A549 treated with GW870086 at 1 μM for 4 hours (cell line): ENCODE measurements around the gene RETREG3. TPM values are rescaled to one million over a fixed set of nuclear protein-coding genes. Genes with fewer than 3 reads are reported as not detected.

ENCODE experiments used
- total RNA-seq: library from RNA; stranded (reverse); fragments of 200-300 nt; extraction: Qiagen RNA extraction; gene quantifications from 5 replicates; pipeline ENCODE4 v1.2.3, GENCODE V29; 2022; ENCODE audit warnings: low read depth

The RETREG3 gene, protein sequence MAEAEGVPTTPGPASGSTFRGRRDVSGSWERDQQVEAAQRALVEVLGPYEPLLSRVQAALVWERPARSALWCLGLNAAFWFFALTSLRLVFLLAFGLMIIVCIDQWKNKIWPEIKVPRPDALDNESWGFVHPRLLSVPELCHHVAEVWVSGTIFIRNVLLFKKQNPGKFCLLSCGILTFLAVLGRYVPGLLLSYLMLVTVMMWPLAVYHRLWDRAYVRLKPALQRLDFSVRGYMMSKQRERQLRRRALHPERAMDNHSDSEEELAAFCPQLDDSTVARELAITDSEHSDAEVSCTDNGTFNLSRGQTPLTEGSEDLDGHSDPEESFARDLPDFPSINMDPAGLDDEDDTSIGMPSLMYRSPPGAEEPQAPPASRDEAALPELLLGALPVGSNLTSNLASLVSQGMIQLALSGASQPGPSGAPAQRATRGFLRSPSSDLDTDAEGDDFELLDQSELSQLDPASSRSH
- 24.4 to 27.7 TPM (median 26.4 TPM) in 5 replicates for total RNA-seq

DNA sequence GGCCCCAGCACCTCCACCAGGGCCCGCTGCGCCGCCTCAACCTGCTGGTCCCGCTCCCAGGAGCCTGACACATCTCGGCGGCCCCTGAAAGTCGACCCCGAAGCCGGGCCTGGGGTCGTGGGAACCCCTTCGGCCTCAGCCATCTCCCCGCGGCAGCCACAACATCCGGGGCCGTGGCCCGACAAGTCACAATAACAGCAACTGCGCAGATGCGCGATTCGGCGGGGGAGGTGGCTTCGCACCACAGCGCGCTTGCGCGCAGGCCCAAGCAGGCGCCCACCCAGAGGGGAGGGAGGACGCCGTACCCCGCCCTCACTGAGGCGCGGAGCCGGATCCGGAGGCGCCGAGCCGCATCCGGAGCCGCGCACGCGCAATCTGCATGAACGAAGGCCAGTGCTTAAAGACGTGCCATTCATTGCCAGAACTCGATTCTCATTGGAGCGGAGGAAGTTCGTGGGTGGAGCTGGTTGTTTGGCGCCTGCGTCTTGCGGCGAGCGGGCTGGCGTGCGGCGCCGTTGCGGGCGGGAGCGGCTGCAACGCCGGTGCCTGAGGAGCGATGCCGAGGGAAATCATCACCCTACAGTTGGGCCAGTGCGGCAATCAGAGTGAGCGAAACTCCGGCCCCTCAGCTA, at the start of gene RETREG3, which contains the start of gene TUBG1:
RETREG3 (minus strand) TSS at position 193 of the 632 bp plus-strand sequence; CDS start at position 143, 50 bp downstream.
TUBG1 (plus strand) TSS at position 502 of the 632 bp plus-strand sequence; CDS start at position 557, 55 bp downstream.

DNA sequence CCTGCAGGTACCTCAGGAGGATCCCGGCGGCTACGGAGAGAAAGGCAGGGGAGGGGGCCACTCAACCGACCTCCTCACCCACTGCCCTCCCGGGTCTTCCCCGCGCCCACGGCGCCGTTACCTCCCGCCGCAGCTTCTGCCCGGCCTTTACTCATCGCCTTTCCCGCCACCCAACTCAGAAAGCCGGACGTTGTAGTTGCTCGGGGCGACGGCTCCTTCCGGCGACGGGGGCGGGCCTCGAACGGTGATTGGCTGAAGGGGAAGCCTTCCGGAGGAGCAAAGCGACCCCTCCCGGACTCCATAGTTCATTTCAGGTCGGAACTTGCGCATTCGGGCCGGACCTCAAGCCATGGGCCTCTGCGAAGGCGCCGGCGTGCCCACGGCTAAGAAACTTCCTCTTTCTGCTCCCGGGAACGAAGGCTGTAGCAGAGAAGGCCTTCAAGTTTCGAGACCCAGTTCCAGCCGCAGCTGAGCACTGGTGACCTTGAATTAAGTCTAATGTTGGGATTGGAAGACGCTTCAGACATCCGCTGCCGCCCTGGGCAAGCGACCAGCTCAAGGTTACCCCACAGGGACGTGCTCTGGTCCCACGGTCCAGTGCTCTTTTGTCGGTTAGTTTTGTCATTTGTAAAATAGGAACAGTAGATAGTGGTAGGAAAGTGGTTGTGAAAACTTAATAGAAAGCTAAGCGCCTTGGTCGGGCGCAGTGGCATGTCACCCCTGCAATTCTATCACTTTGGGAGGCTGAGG, 31.5 kb downstream of the RETREG3 start, which contains the start of gene PSMC3IP:
PSMC3IP (minus strand) TSS at position 198 of the 750 bp plus-strand sequence; CDS start at position 155, 43 bp downstream.

DNA sequence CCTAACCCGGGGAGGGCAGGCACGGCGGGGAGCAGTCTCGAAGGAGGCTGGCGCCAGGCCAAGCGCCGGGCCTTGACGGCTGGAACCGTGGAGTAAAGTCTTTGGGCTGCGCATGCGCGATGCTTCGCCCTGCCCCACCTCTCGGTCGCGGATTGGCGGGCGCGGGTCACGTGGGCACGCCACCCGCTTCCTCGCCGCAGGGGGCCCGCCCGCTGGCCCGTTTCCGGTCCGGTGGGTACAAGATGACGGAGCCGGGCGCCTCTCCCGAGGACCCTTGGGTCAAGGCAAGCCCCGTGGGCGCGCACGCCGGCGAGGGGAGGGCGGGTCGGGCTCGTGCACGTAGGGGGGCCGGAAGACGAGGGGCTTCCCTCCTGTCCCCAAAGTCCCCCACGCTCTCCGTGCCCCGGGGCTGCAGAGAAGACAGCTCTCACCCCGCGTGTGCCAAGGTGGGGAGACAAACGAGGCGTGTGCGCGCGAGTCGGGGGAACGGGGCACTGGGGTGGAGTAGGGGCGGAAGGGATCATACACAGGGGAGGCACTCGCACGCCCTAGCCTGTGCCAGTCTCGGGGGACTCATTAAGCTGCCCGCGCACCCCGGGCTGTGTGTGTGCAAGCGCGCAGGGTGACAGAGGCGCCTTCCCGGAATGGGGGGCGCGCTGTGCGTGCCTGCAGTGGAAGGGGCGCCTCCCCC, 42.1 kb downstream of the RETREG3 start, which contains the start of gene MLX:
MLX (plus strand) TSS at position 218 of the 691 bp plus-strand sequence; CDS start at position 243, 25 bp downstream.

DNA sequence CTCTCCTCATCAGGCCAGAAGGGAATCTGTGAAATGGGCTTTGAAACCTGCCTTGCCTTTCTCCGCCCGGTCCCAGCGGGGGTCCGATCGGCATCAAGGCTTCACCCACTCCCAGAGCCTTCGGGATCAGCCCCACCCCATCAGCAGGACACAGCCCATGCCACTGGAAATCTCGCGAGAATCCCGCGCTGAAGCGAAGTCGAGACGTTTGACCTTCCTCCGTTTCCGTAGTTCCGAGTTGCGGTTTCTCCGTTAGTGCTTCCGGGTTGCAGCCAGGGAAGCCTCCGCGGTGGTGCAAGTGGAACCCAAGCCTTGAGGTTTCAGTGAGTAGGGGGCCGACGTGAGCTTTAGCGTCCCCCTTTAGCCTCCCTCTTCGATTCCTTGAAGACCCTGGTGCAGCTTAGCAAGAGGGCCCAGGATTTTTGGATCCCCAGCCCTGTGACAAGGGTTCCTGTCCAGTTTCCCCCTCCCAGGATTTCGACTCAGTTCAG, 47.2 kb downstream of the RETREG3 start, which contains the start of gene COASY:
COASY (plus strand) TSS at position 252 of the 491 bp plus-strand sequence. CDS start 475 bp downstream, outside the sequence.

DNA sequence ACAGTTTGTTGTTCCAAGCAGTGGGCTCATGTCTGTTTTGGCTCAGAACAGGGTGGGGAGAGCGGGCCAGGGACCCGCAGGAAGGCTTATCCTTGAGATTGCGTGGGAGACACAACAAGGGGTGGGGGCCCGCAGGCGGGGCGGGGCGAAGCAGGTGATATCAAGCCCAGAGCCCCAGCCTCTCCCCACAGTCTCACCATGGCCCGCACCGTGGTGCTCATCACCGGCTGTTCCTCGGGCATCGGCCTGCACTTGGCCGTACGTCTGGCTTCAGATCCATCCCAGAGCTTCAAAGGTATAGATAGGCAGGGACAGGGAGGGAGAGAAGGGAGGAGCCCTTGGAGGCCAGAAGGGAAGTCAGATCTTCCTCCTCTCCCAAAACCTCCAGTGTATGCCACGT, 56.4 kb downstream of the RETREG3 start, which contains the start of gene HSD17B1:
HSD17B1 (plus strand) TSS at position 188 of the 400 bp plus-strand sequence; CDS start at position 199, 11 bp downstream.

DNA sequence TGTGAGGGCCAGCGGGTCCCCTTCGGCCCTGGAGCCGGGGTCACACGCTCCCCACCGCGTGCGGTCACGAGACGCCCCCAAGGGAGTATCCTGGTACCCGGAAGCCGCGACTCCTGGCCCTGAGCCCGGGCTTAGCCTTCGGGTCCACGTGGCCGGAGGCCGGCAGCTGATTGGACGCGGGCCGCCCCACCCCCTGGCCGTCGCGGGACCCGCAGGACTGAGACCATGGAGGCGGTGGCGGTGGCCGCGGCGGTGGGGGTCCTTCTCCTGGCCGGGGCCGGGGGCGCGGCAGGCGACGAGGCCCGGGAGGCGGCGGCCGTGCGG, 73.2 kb downstream of the RETREG3 start, which contains the start of gene NAGLU:
NAGLU (plus strand) TSS at position 194 of the 324 bp plus-strand sequence; CDS start at position 226, 32 bp downstream.

Other genes starting within 250 kb of the RETREG3 start
- 69.4 to 84.9 TPM (median 81.2 TPM) in 5 replicates for gene STAT3, start 220.9 kb downstream of the RETREG3 start, total RNA-seq
- 377 to 438 TPM (median 432 TPM) in 5 replicates for gene CAVIN1, start 186.1 kb downstream of the RETREG3 start, total RNA-seq
- 33.4 to 44.5 TPM (median 40.8 TPM) in 5 replicates for gene ATP6V0A1, start 150.5 kb downstream of the RETREG3 start, total RNA-seq
- gene NAGLU, start 73.1 kb downstream of the RETREG3 start, total RNA-seq: 31.6 to 46.5 TPM (median 43.8 TPM) in 5 replicates
- gene HSD17B1, start 56.5 kb downstream of the RETREG3 start, total RNA-seq: 1.2 to 1.7 TPM (median 1.2 TPM) in 5 replicates
- 102 to 133 TPM (median 124 TPM) in 5 replicates for gene COASY, start 47.2 kb downstream of the RETREG3 start, total RNA-seq
- 59.1 to 69.5 TPM (median 65.1 TPM) in 5 replicates for gene MLX, start 42.3 kb downstream of the RETREG3 start, total RNA-seq
- 29.3 to 35.2 TPM (median 30.5 TPM) in 5 replicates for gene PSMC3IP, start 31.6 kb downstream of the RETREG3 start, total RNA-seq
- 131 to 148 TPM (median 141 TPM) in 5 replicates for gene TUBG1, start 309 bp upstream of the RETREG3 start, total RNA-seq
- 18.8 to 25.6 TPM (median 22.8 TPM) in 5 replicates for gene TUBG2, start 49.9 kb upstream of the RETREG3 start, total RNA-seq
- 14.2 to 21.2 TPM (median 17.9 TPM) in 5 replicates for gene PLEKHH3, start 67.6 kb upstream of the RETREG3 start, total RNA-seq
- 0.25 to 0.41 TPM (median 0.32 TPM) in 5 replicates for gene CCR10, start 72.5 kb upstream of the RETREG3 start, total RNA-seq
- gene CNTNAP1, start 73.2 kb upstream of the RETREG3 start, total RNA-seq: 4.4 to 6.3 TPM (median 5.4 TPM) in 5 replicates
- 9.2 to 11.7 TPM (median 10.5 TPM) in 5 replicates for gene EZH1, start 135.7 kb upstream of the RETREG3 start, total RNA-seq
- 0.65 to 1.7 TPM (median 1.4 TPM) in 5 replicates for gene RAMP2, start 151.9 kb upstream of the RETREG3 start, total RNA-seq
- gene VPS25, start 164.1 kb upstream of the RETREG3 start, total RNA-seq: 121 to 129 TPM (median 125 TPM) in 5 replicates
- 0.90 to 1.1 TPM (median 1.0 TPM) in 5 replicates for gene WNK4, start 171.2 kb upstream of the RETREG3 start, total RNA-seq
- 125 to 149 TPM (median 135 TPM) in 5 replicates for gene COA3, start 189.3 kb upstream of the RETREG3 start, total RNA-seq
- 0.05 to 0.08 TPM (median 0.06 TPM) in 3 of 5 replicates, not detected in the others for gene CNTD1, start 189.5 kb upstream of the RETREG3 start, total RNA-seq
- gene BECN1, start 214.9 kb upstream of the RETREG3 start, total RNA-seq: 76.1 to 101 TPM (median 78.7 TPM) in 5 replicates
- gene PSME3, start 224.0 kb upstream of the RETREG3 start, total RNA-seq: 225 to 285 TPM (median 238 TPM) in 5 replicates
- gene AOC2, start 235.2 kb upstream of the RETREG3 start, total RNA-seq: 1.8 to 2.3 TPM (median 1.9 TPM) in 5 replicates
- gene AOC3, start 241.8 kb upstream of the RETREG3 start, total RNA-seq: 1.1 to 2.2 TPM (median 1.4 TPM) in 5 replicates